WTC11 (cell line): Measurements from ENCODE around the gene TREX2.

Source experiments
- ATF6 ChIP-seq: sonication (generic); formaldehyde crosslinking; IDR thresholded peaks from 2 replicates; pipeline ENCODE4 v1.8.1; 2023; ENCODE audit warnings: mild to moderate bottlenecking, missing genetic modification reagents
- CTCF ChIP-seq: fragments of 200-600 bp; IDR thresholded peaks from 2 replicates; pipeline ENCODE4 v1.8.0; 2022; ENCODE audit warnings: antibody characterized with exemption
- FOXK1 ChIP-seq: sonication (generic); formaldehyde crosslinking; IDR thresholded peaks from 2 replicates; pipeline ENCODE4 v1.8.0; 2022; ENCODE audit warnings: mild to moderate bottlenecking, moderate library complexity, missing genetic modification reagents
- IRF2 ChIP-seq: sonication (generic); formaldehyde crosslinking; IDR thresholded peaks from 2 replicates; pipeline ENCODE4 v1.8.0; 2022; ENCODE audit warnings: low read depth, missing genetic modification reagents, borderline replicate concordance
- RELA ChIP-seq: sonication (generic); formaldehyde crosslinking; IDR thresholded peaks from 2 replicates; pipeline ENCODE4 v1.8.1; 2022; ENCODE audit warnings: missing genetic modification reagents, mild to moderate bottlenecking, borderline replicate concordance
- USF1 ChIP-seq: sonication (generic); formaldehyde crosslinking; IDR thresholded peaks from 2 replicates; pipeline ENCODE4 v1.8.0; 2022; ENCODE audit warnings: mild to moderate bottlenecking, missing genetic modification reagents
- USF2 ChIP-seq: sonication (generic); formaldehyde crosslinking; IDR thresholded peaks from 2 replicates; pipeline ENCODE4 v1.8.1; 2023; ENCODE audit warnings: mild to moderate bottlenecking, missing genetic modification reagents, moderate library complexity
- ZBTB43 ChIP-seq: sonication (generic); formaldehyde crosslinking; IDR thresholded peaks from 2 replicates; pipeline ENCODE4 v1.8.1; 2023; ENCODE audit warnings: mild to moderate bottlenecking, missing genetic modification reagents

- TF ChIP-seq ATF6 = no peak
- no peak for TF ChIP-seq RELA
- TF ChIP-seq ZBTB43 = no peak
- TF ChIP-seq USF1 (CRISPR knock-in tag) = no peak
- TF ChIP-seq CTCF = no peak
- TF ChIP-seq USF2 = no peak
- TF ChIP-seq IRF2 (CRISPR knock-in tag) = no peak
- TF ChIP-seq FOXK1 (CRISPR knock-in tag) = no peak
Measured at GRCh38 chrX:153448556-153449367, 2.9 kb upstream of the TREX2 start.
